Measurements from ENCODE around the gene MTA1.

GRCh38 chr14:105484069-105484996 lies 64.7 kb downstream of the MTA1 start:
- TF ChIP-seq CTCF (conservative IDR thresholded peaks at IDR 0.05; ENCODE audit: low read depth, low read length) (no peak), EZH2 (IDR thresholded peaks at IDR 0.05; ENCODE audit: borderline replicate concordance, low read depth, low read length, poor library complexity, severe bottlenecking) (no peak)
